Stomach (tissue), 9 donors: ENCODE results near the gene QRFP. TPM values are rescaled to one million over a fixed set of nuclear protein-coding genes. Genes with fewer than 3 reads are reported as not detected.

Experiments
- DNase-seq, 2 donors: peaks; one replicate each; pipeline versions ENCODE4 v3.0.0 to v3.0.0-alpha.2; 2013 to 2019
- H3K27ac ChIP-seq, 5 donors: fragments of 200-600 bp in 4 of 5; sonication (generic) in 4 of 5; one replicate each; pipeline ENCODE4 v1.5.1; 2013 to 2019; ENCODE audit warnings: mild to moderate bottlenecking in 1 of 5, moderate library complexity in 1 of 5
- H3K27me3 ChIP-seq, 3 donors: fragments of 200-600 bp; sonication (generic); one replicate each; pipeline ENCODE4 v1.5.1; 2017 to 2019; ENCODE audit warnings: mixed run types in 1 of 3
- H3K36me3 ChIP-seq, 4 donors: fragments of 200-600 bp; sonication (generic); 1 replicate in 3 of 4; 2 replicates in 1 of 4; pipeline ENCODE4 v1.5.1; 2016 to 2019
- H3K4me1 ChIP-seq, 4 donors: fragments of 200-600 bp; sonication (generic); one replicate each; pipeline ENCODE4 v1.5.1; 2016 to 2019
- H3K4me3 ChIP-seq, 4 donors: fragments of 200-600 bp; sonication (generic) in 3 of 4; one replicate each; pipeline ENCODE4 v1.5.1; 2016 to 2019; ENCODE audit warnings: mild to moderate bottlenecking in 1 of 4
- H3K9me3 ChIP-seq, 4 donors: fragments of 200-600 bp; sonication (generic); one replicate each; pipeline ENCODE4 v1.5.1; 2016 to 2019
- EP300 ChIP-seq: sonication (generic); formaldehyde crosslinking; IDR thresholded peaks from one replicate; pipeline ENCODE4 v1.6.1; 2017; ENCODE audit warnings: antibody characterized with exemption
- POLR2A ChIP-seq, 4 donors: fragments of 450-650 bp; IDR thresholded peaks; one replicate each; pipeline ENCODE4 v1.6.1; 2016; ENCODE audit warnings: antibody characterized with exemption in 4 of 4, control low read depth in 2 of 4, mild to moderate bottlenecking in 1 of 4, moderate library complexity in 1 of 4
- POLR2AphosphoS5 ChIP-seq, 3 donors: sonication (generic); formaldehyde crosslinking; IDR thresholded peaks; one replicate each; pipeline ENCODE4 v1.6.1; 2016; ENCODE audit warnings: antibody characterized with exemption in 3 of 3
- WGBS, 5 donors: extraction: QIAGEN DNeasy Blood & Tissue Kit in 3 of 5; methylation state at CpG; one replicate each; pipeline versions ENCODE4 v1.1.5 to v1.1.7; 2013 to 2018; 5-methylcytosine and 5-hydroxymethylcytosine counted together
- intact Hi-C: fragments of 100-400 bp; cut with DNase I; formaldehyde crosslinking; loops from one replicate; pipeline ENCODE4 v1.15.1; 2023; ENCODE audit warnings: low total_unique reads
- polyA plus RNA-seq, 3 donors: library from polyadenylated mRNA; stranded (reverse); fragments of 200-250 nt; gene quantifications; one replicate each; pipeline ENCODE4 v1.2.3, GENCODE V29; 2013
- total RNA-seq, 5 donors: library from RNA; depleted of rRNA; stranded (reverse); fragments of >200 nt; gene quantifications; one replicate each; pipeline versions ENCODE4 v1.1.0 to v1.2.3, GENCODE V29; 2014 to 2016
- TF ChIP-seq, protein P1 (sequence below), 7 experiments: fragments of 450-650 bp in 4 of 7; fragments of 200-600 bp in 3 of 7; sonication (generic) in 3 of 7; IDR thresholded peaks; one replicate each; pipeline ENCODE4 v1.5.1; 2016 to 2019; ENCODE audit warnings: antibody characterized with exemption in 7 of 7, control low read depth in 2 of 7, mild to moderate bottlenecking in 1 of 7
- donor health status: healthy with polysubstance abuse.
- donor health status: Bipolar disorder and iron deficiency.
- donor health status: healthy.

QRFP gene
- total and polyA plus RNA-seq, 8 donors, result not detected

DNA sequence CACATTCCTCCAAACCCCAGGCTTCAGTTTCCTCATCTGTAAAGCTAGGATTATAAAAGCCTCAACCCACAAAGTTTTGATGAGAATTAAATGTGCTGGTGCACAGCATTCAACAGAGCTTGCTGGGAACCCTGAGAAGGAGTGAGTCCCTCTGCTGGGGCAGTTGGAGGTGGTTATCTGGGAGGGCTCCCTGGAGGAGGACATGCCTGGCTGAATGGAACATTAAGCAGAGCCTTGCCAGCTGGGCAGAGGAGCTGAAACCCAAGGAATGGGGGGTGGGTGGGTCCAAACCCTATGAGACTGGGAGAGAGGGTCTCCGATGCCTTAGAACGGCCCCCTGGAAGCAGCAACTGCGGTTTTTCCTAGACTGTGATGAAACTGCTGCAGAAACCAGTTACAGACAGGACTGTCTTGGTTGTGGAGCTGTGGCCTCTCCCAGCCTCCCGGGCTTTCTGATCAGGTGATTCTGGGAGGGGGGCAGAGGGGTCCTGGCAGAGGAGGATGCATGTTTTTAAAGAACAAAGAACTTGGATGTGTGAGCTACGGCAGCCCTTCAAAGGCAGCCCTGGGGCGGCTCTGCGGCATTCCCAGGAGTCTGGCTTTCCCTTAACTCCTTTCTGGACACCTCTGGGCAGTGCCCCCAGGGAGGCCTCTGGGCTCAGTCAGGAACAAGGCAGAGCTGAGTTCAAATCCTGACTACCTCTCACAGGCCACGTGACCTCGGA lies 21.7 kb upstream of the QRFP start:
- Histone ChIP-seq H3K4me1 (peaks cover 0 to 5% (median 0%) of the 10 kb centered on the region in 4 donors), H3K27me3 (peaks cover 0 to 78% (median 3%) of the 10 kb centered on the region in 3 donors), H3K9me3 (no peaks in the 10 kb centered on the region), H3K4me3 (no peak overlapping the region), H3K27ac (no peak overlapping the region), H3K36me3 (no peaks in the 10 kb centered on the region)
- intact Hi-C loops, result no loop called here
- no peak for DNase-seq
- 62 to 66% (median 65%) methylated on average over 9 of the region's 9 CpGs for WGBS, 5 donors
- TF ChIP-seq, protein P1, sequence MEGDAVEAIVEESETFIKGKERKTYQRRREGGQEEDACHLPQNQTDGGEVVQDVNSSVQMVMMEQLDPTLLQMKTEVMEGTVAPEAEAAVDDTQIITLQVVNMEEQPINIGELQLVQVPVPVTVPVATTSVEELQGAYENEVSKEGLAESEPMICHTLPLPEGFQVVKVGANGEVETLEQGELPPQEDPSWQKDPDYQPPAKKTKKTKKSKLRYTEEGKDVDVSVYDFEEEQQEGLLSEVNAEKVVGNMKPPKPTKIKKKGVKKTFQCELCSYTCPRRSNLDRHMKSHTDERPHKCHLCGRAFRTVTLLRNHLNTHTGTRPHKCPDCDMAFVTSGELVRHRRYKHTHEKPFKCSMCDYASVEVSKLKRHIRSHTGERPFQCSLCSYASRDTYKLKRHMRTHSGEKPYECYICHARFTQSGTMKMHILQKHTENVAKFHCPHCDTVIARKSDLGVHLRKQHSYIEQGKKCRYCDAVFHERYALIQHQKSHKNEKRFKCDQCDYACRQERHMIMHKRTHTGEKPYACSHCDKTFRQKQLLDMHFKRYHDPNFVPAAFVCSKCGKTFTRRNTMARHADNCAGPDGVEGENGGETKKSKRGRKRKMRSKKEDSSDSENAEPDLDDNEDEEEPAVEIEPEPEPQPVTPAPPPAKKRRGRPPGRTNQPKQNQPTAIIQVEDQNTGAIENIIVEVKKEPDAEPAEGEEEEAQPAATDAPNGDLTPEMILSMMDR (IDR thresholded peaks at IDR 0.05), result no peak
- TF ChIP-seq EP300 (no peak), POLR2A (IDR thresholded peaks at IDR 0.05) (no peak), POLR2AphosphoS5 (IDR thresholded peaks at IDR 0.05) (no peak)

DNA sequence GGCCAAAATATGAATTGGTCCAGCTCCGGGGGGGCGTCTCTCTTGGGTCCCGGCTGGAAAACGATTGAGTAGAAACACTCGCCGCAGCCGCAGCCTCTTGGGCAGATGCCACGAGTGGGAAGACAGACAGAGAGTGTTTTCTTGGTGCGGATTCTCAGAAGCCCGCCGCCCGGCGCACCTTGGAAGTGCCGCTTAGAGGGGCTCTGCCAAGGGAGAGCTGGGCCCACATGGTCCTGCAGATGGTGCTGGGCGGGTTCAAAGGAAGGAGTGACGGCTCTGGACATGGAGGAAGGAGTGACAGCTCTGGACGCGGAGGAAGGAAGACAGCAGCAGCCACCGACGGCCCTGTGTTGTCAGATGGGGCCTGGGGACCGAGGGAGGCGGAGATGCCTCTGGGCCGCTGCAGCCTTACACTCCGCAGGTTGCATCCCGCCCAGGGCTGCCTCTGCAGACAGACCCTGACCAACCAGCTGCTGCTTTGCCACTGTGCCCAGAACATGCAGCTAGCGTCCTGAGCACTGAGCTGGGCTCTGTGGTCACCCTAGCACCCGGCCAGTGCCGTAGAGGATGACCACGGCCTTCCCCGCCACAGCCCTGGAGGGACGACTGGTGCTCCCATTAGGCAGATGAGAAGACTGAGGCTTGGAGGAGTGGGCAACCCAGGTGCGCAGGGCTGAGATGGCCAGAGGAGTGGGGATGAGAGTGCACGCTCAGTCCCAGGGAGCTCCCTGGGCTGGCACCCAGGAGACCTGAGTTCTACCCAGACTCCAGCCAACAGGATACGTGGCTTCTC lies 20.8 kb upstream of the QRFP start:
- H3K4me3 ChIP-seq, result no peak overlapping the region
- no peaks in the 10 kb centered on the region for H3K36me3 ChIP-seq
- H3K9me3 ChIP-seq, result no peaks in the 10 kb centered on the region
- no peak overlapping the region for H3K27ac ChIP-seq
- intact Hi-C loops, result no loop called here
- DNase-seq, result no peak
- 77 to 86% (median 79%) methylated on average over 33 to 34 of the region's 34 CpGs for WGBS, 5 donors
- peaks cover 0 to 5% (median 0%) of the 10 kb centered on the region in 4 donors for H3K4me1 ChIP-seq
- TF ChIP-seq POLR2AphosphoS5 (IDR thresholded peaks at IDR 0.05) (no peak), POLR2A (IDR thresholded peaks at IDR 0.05) (no peak), EP300 (no peak)
- TF ChIP-seq, protein P1 (IDR thresholded peaks at IDR 0.05), result no peak
- H3K27me3 ChIP-seq, result peaks cover 0 to 69% (median 3%) of the 10 kb centered on the region in 3 donors

DNA sequence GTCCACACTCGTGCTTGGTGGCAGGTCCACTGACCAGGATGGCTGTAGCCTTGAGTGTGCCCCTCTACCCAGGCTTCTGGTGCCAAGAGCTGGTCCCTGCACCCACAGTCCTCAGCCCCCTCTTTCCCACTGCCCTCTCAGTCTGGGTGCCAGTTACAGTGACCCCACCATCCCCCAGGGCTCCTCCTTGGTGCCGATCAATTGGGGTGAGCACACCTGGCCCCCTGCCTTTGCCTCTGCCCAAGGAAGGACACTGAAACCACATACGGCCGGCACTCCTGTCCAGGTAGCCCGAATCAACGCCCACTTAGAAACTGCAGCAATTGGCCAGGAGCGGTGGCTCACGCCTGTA lies 18.5 kb upstream of the QRFP start:
- no peaks in the 10 kb centered on the region for H3K9me3 ChIP-seq
- intact Hi-C loops, result no loop called here
- no peak for DNase-seq
- no peak overlapping the region for H3K27ac ChIP-seq
- peaks cover 0 to 57% (median 3%) of the 10 kb centered on the region in 3 donors for H3K27me3 ChIP-seq
- H3K36me3 ChIP-seq, result no peaks in the 10 kb centered on the region
- H3K4me1 ChIP-seq, result peaks cover 0 to 5% (median 0%) of the 10 kb centered on the region in 4 donors
- 87 to 95% (median 91%) methylated on average over 7 to 8 of the region's 8 CpGs for WGBS, 5 donors
- H3K4me3 ChIP-seq, result no peak overlapping the region
- TF ChIP-seq, protein P1 (IDR thresholded peaks at IDR 0.05), result no peak
- no peak for TF ChIP-seq POLR2AphosphoS5 (IDR thresholded peaks at IDR 0.05)

DNA sequence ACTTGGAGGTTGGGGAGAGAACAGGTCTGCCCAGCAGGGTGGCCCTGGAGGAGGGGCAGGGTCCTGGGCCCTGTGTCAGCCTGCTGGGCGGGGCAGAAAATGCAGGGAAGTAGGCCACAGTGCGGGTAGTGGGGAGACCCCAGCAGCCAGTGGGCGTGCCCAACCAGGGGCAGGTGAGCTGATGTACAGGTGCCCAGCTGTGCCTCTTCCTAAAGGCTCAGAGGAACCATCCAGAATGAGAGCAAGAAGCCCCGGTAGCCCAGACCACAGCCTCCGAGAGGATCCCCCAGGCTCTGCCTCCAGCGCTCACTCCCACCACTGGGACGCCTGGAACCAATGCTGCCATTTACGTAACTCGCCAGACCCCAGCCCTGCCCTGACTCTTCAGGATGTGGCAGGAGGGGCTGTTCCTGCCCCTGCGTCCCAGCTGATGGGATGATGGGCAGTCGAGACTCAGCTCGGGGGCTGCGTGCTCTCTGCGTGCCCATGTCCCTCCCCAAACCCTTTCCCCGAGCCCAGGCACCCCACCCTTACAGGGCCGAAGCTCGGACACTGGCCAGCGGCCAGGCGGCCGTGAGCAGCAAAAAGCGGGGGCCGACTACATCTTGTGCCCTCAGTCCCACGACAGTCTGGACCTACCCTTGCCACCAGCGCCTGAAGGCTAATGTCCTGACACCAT lies 17.9 kb upstream of the QRFP start:
- peaks cover 0 to 52% (median 3%) of the 10 kb centered on the region in 3 donors for H3K27me3 ChIP-seq
- intact Hi-C loops, result no loop called here
- DNase-seq, result no peak
- no peak overlapping the region for H3K27ac ChIP-seq
- no peak overlapping the region for H3K4me3 ChIP-seq
- H3K9me3 ChIP-seq, result no peaks in the 10 kb centered on the region
- H3K36me3 ChIP-seq, result no peaks in the 10 kb centered on the region
- H3K4me1 ChIP-seq, result peaks cover 0 to 5% (median 0%) of the 10 kb centered on the region in 4 donors
- 73 to 79% (median 76%) methylated on average over 16 to 24 of the region's 24 CpGs for WGBS, 5 donors
- TF ChIP-seq, protein P1 (IDR thresholded peaks at IDR 0.05), result no peak
- TF ChIP-seq POLR2A (IDR thresholded peaks at IDR 0.05) (no peak), EP300 (no peak), POLR2AphosphoS5 (IDR thresholded peaks at IDR 0.05) (no peak)
